Measurements from ENCODE around the gene STK32C. TPM values are rescaled to one million over a fixed set of nuclear protein-coding genes. Genes with fewer than 3 reads are reported as not detected.

Gene STK32C
- total RNA-seq, 1 experiment from 2014 or later = 13.9 TPM

DNA sequence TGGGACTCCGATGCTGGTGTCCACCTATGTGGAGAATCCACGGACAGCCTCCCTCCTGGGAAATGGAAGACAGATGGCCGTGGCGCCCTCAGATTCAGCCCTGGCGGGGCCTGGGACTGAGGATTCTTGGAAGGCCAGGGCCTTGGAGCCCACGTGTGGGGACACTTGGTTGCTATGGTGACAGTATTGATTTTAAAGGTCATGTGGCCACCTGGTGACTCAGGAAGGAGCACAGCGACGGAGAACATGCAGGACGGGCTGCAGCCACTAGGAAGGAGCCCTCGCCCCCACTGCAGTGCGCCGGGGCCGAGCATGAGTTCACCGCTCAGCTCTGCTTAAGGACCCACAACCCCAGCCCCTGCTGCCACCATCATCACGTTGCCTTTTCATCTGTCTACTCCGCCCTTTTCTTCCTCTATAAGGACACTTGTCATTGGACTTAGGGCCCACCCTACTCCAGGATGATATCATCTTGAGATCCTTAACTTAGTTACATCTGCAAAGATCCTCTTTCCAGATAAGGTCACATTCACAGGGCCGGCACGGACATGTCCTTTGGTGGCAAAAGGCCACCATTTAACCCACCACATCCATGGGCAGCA is 3.7 kb upstream of the STK32C start:
- H3K4me3 ChIP-seq = no peak overlapping the region
- H3K9me2 ChIP-seq (ENCODE audit: insufficient read depth) = no peaks in the 10 kb centered on the region
- DNase-seq = no peak
- no peaks in the 10 kb centered on the region for H3K79me2 ChIP-seq (ENCODE audit: low read depth)
- H3K36me3 ChIP-seq (ENCODE audit: low read depth) = no peaks in the 10 kb centered on the region
- intact Hi-C loops (cut with micrococcal nuclease; ENCODE audit: unreplicated experiment) = no loop called here
- ChIA-PET POLR2A (ENCODE audit: unreplicated experiment) (no interaction called here), CTCF (no interaction called here)
- H3K4me1 ChIP-seq (replicated peaks; ENCODE audit: insufficient read depth) = peaks cover 3% of the 10 kb centered on the region; the same call in 1 of the 2 replicates
- BruUV-seq (replicated peaks) = no TSS peak
- no peaks in the 10 kb centered on the region for H3K9me3 ChIP-seq (ENCODE audit: insufficient read depth, low read depth)
- TF ChIP-seq EZH2 (IDR thresholded peaks at IDR 0.05; ENCODE audit: low read depth) (no peak), CTCF (conservative IDR thresholded peaks at IDR 0.05) (no peak)
- H3K27ac ChIP-seq = no peak overlapping the region
- no peaks in the 10 kb centered on the region for H3F3A ChIP-seq (ENCODE audit: insufficient read depth, low read depth)
- H3K4me2 ChIP-seq = no peak overlapping the region
- no peaks in the 10 kb centered on the region for H4K20me1 ChIP-seq (ENCODE audit: insufficient read depth)
- H2AFZ ChIP-seq = no peak overlapping the region
- no peaks in the 10 kb centered on the region for H3K27me3 ChIP-seq (ENCODE audit: insufficient read depth, low read depth)

- H3K27ac ChIP-seq = no peak overlapping the region
- H3K4me1 ChIP-seq (replicated peaks; ENCODE audit: insufficient read depth) = peaks cover 5% of the 10 kb centered on the region; the same call in 1 of the 2 replicates
- no peak for TF ChIP-seq EZH2 (IDR thresholded peaks at IDR 0.05; ENCODE audit: low read depth)
- TF ChIP-seq CTCF (conservative IDR thresholded peaks at IDR 0.05) = no peak
- no peaks in the 10 kb centered on the region for H3K36me3 ChIP-seq (ENCODE audit: low read depth)
- no peak for DNase-seq
- H3K4me2 ChIP-seq = no peak overlapping the region
- no peaks in the 10 kb centered on the region for H3K9me2 ChIP-seq (ENCODE audit: insufficient read depth)
- H3K79me2 ChIP-seq (ENCODE audit: low read depth) = no peaks in the 10 kb centered on the region
- intact Hi-C loops (cut with micrococcal nuclease; ENCODE audit: unreplicated experiment) = no loop called here
- H3K4me3 ChIP-seq = no peak overlapping the region
- no peaks in the 10 kb centered on the region for H3K27me3 ChIP-seq (ENCODE audit: insufficient read depth, low read depth)
- ChIA-PET CTCF (no interaction called here), POLR2A (ENCODE audit: unreplicated experiment) (no interaction called here)
- no peaks in the 10 kb centered on the region for H4K20me1 ChIP-seq (ENCODE audit: insufficient read depth)
- no peak overlapping the region for H2AFZ ChIP-seq
- no peaks in the 10 kb centered on the region for H3F3A ChIP-seq (ENCODE audit: insufficient read depth, low read depth)
- BruUV-seq (replicated peaks) = no TSS peak
- H3K9me3 ChIP-seq (ENCODE audit: insufficient read depth, low read depth) = no peaks in the 10 kb centered on the region
These were observed 3.1 kb upstream of the STK32C start for GRCh38 chr10:132310701-132311337.

DNA sequence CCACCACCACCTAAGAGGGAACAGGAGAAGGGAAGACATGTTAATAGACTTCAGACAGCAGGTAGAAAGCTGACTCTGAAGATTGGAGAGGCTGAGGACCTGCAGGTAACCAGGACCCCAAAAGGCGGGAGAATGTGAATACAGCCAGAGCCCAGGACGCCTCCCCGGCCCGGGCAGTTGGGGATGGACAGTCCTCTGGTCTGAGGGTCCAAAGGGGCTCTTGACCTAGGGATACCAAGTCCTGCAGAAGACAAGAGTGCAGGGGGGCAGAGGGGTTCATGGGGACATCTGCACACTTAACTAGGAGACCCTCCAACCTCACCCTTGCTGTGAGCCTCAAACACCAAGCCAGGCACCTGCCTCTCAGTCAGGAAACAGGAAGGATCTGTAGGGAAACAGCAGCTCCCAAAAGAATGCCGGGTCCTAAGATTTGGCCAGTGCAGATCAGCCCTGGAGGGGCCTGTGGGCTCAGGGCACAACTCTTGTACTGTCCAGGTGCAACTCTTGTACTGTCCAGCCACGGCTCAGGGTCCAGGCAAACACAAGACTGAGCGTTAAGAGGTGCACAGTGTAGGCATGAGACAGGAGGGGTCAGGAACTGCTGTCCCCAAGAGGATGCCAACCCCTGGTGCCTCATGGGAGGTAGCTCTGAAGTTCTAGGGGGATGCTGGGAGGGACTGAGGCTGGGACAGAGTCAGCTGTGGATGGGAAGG is 2.3 kb upstream of the STK32C start:
- peaks cover 5% of the 10 kb centered on the region; the same call in 1 of the 2 replicates for H3K4me1 ChIP-seq (replicated peaks; ENCODE audit: insufficient read depth)
- no peaks in the 10 kb centered on the region for H3K9me3 ChIP-seq (ENCODE audit: insufficient read depth, low read depth)
- no peak for DNase-seq
- no peak overlapping the region for H2AFZ ChIP-seq
- BruUV-seq (replicated peaks) = no TSS peak
- no peaks in the 10 kb centered on the region for H4K20me1 ChIP-seq (ENCODE audit: insufficient read depth)
- no peaks in the 10 kb centered on the region for H3K27me3 ChIP-seq (ENCODE audit: insufficient read depth, low read depth)
- POLR2A ChIA-PET (ENCODE audit: unreplicated experiment) = no interaction called here
- H3K27ac ChIP-seq = no peak overlapping the region
- no peaks in the 10 kb centered on the region for H3K9me2 ChIP-seq (ENCODE audit: insufficient read depth)
- no peak overlapping the region for H3K4me2 ChIP-seq
- TF ChIP-seq EZH2 (IDR thresholded peaks at IDR 0.05; ENCODE audit: low read depth) = no peak
- TF ChIP-seq CTCF (conservative IDR thresholded peaks at IDR 0.05) = no peak
- CTCF ChIA-PET = no interaction called here
- intact Hi-C loops (cut with micrococcal nuclease; ENCODE audit: unreplicated experiment) = no loop called here
- H3F3A ChIP-seq (ENCODE audit: insufficient read depth, low read depth) = no peaks in the 10 kb centered on the region
- no peaks in the 10 kb centered on the region for H3K79me2 ChIP-seq (ENCODE audit: low read depth)
- no peak overlapping the region for H3K4me3 ChIP-seq
- no peaks in the 10 kb centered on the region for H3K36me3 ChIP-seq (ENCODE audit: low read depth)
